H9 (cell line): Measurements from ENCODE around the gene NDUFB10. TPM values are rescaled to one million over a fixed set of nuclear protein-coding genes. Genes with fewer than 3 reads are reported as not detected.

Experiments
- DNase-seq: peaks from one replicate; pipeline ENCODE4 v3.0.0-alpha.2; 2017
- H2AFZ ChIP-seq: one replicate; pipeline ENCODE4 v1.6.1; 2013; ENCODE audit warnings: mild to moderate bottlenecking, low read length, control low read depth, moderate library complexity
- H2AK5ac ChIP-seq: 2 replicates; pipeline ENCODE4 v1.6.1; 2013; ENCODE audit warnings: low read length, control low read depth, mixed read lengths; ENCODE audit not compliant: insufficient read length
- H2BK120ac ChIP-seq: one replicate; pipeline ENCODE4 v1.6.1; 2013; ENCODE audit warnings: low read depth, mild to moderate bottlenecking, low read length, control low read depth, inconsistent platforms; ENCODE audit not compliant: poor library complexity, severe bottlenecking
- H2BK12ac ChIP-seq: 2 replicates; pipeline ENCODE4 v1.6.1; 2013; ENCODE audit warnings: low read length, control low read depth, mixed read lengths, low read depth; ENCODE audit not compliant: insufficient read length
- H2BK15ac ChIP-seq: 2 replicates; pipeline ENCODE4 v1.6.1; 2013; ENCODE audit warnings: low read depth, low read length, control low read depth
- H2BK20ac ChIP-seq: one replicate; pipeline ENCODE4 v1.6.1; 2013; ENCODE audit warnings: low read depth, mild to moderate bottlenecking, low read length, control low read depth, inconsistent platforms; ENCODE audit not compliant: poor library complexity, severe bottlenecking
- H2BK5ac ChIP-seq: 2 replicates; pipeline ENCODE4 v1.6.1; 2013; ENCODE audit warnings: low read length, control low read depth, mixed read lengths; ENCODE audit not compliant: insufficient read length
- H3K14ac ChIP-seq: 2 replicates; pipeline ENCODE4 v1.6.1; 2013; ENCODE audit warnings: low read length, control low read depth; ENCODE audit not compliant: insufficient read depth
- H3K18ac ChIP-seq: 2 replicates; pipeline ENCODE4 v1.6.1; 2013; ENCODE audit warnings: low read depth, mild to moderate bottlenecking, mixed read lengths, low read length, control low read depth; ENCODE audit not compliant: insufficient read length
- H3K23ac ChIP-seq: 2 replicates; pipeline ENCODE4 v1.6.1; 2013; ENCODE audit warnings: low read length, control low read depth, mixed read lengths, low read depth; ENCODE audit not compliant: insufficient read length
- H3K23me2 ChIP-seq: 2 replicates; pipeline ENCODE4 v1.6.1; 2013; ENCODE audit warnings: low read depth, mild to moderate bottlenecking, mixed read lengths, low read length, control low read depth; ENCODE audit not compliant: insufficient read length, poor library complexity, severe bottlenecking
- H3K27ac ChIP-seq: 2 replicates; pipeline ENCODE4 v1.5.1; 2013; ENCODE audit warnings: low read length, control low read depth, mixed read lengths, low read depth; ENCODE audit not compliant: insufficient read length
- H3K27me3 ChIP-seq: 2 replicates; pipeline ENCODE4 v1.6.1; 2013; ENCODE audit warnings: low read length, control low read depth, inconsistent platforms; ENCODE audit not compliant: insufficient read depth
- H3K4ac ChIP-seq: 2 replicates; pipeline ENCODE4 v1.6.1; 2013; ENCODE audit warnings: low read depth, mild to moderate bottlenecking, control low read depth, inconsistent platforms, low read length, moderate library complexity
- H3K4me1 ChIP-seq: 2 replicates; pipeline ENCODE4 v1.6.1; 2013; ENCODE audit warnings: low read length, control low read depth, inconsistent platforms; ENCODE audit not compliant: insufficient read depth
- H3K4me2 ChIP-seq: 2 replicates; pipeline ENCODE4 v1.6.1; 2013; ENCODE audit warnings: low read length, control low read depth, mixed read lengths; ENCODE audit not compliant: insufficient read length, insufficient read depth
- H3K56ac ChIP-seq: 2 replicates; pipeline ENCODE4 v1.6.1; 2013; ENCODE audit warnings: low read depth, mild to moderate bottlenecking, mixed read lengths, low read length, control low read depth; ENCODE audit not compliant: insufficient read length
- H3K79me1 ChIP-seq: 2 replicates; pipeline ENCODE4 v1.6.1; 2013; ENCODE audit warnings: low read depth, mild to moderate bottlenecking, moderate library complexity, low read length, control low read depth, inconsistent platforms; ENCODE audit not compliant: insufficient read depth, poor library complexity, severe bottlenecking
- H3K79me2 ChIP-seq: 2 replicates; pipeline ENCODE4 v1.6.1; 2013; ENCODE audit warnings: low read length, control low read depth, inconsistent platforms; ENCODE audit not compliant: insufficient read depth
- H3K9ac ChIP-seq: 2 replicates; pipeline ENCODE4 v1.6.1; 2013; ENCODE audit warnings: low read length, control low read depth, mixed read lengths; ENCODE audit not compliant: insufficient read length; ENCODE audit errors: extremely low read depth
- H3K9me3 ChIP-seq: one replicate; pipeline ENCODE4 v1.6.1; 2013; ENCODE audit warnings: low read depth, low read length, inconsistent platforms; ENCODE audit not compliant: control insufficient read depth
- H3T11ph ChIP-seq: one replicate; pipeline ENCODE4 v1.6.1; 2013; ENCODE audit warnings: mild to moderate bottlenecking, low read length, control low read depth, inconsistent platforms
- H4K20me1 ChIP-seq: one replicate; pipeline ENCODE4 v1.6.1; 2013; ENCODE audit not compliant: control insufficient read depth, insufficient read length, insufficient read depth
- H4K5ac ChIP-seq: 2 replicates; pipeline ENCODE4 v1.6.1; 2013; ENCODE audit warnings: low read depth, mild to moderate bottlenecking, mixed read lengths, low read length, control low read depth; ENCODE audit not compliant: insufficient read length
- H4K8ac ChIP-seq: replicated peaks from 2 replicates; pipeline ENCODE4 v1.6.1; 2013; ENCODE audit warnings: low read length, control low read depth, mixed read lengths, low read depth; ENCODE audit not compliant: insufficient read length
- H4K91ac ChIP-seq: 2 replicates; pipeline ENCODE4 v1.6.1; 2013; ENCODE audit warnings: low read depth, mild to moderate bottlenecking, moderate library complexity, mixed read lengths, low read length, control low read depth; ENCODE audit not compliant: insufficient read length
- H3K27ac Mint-ChIP-seq, 3 experiments: 2 replicates in 2 of 3; 3 replicates in 1 of 3; pipeline ENCODE4 v1.8.0; 2020 to 2021; ENCODE audit warnings: mixed read lengths in 3 of 3, mild to moderate bottlenecking in 1 of 3, moderate library complexity in 1 of 3
- H3K27me3 Mint-ChIP-seq: 2 replicates; pipeline ENCODE4 v1.8.0; 2021; ENCODE audit warnings: low read depth, mild to moderate bottlenecking, moderate library complexity, mixed read lengths
- H3K36me3 Mint-ChIP-seq, 3 experiments: 2 replicates in 2 of 3; 3 replicates in 1 of 3; pipeline ENCODE4 v1.8.0; 2020 to 2021; ENCODE audit warnings: low read depth in 3 of 3, mixed read lengths in 3 of 3; ENCODE audit not compliant: insufficient read depth in 1 of 3
- H3K4me1 Mint-ChIP-seq, 2 experiments: 2 replicates each; pipeline ENCODE4 v1.8.0; 2020; ENCODE audit warnings: mixed read lengths in 2 of 2
- H3K4me3 Mint-ChIP-seq, 2 experiments: 2 replicates in 1 of 2; 3 replicates in 1 of 2; pipeline ENCODE4 v1.8.0; 2020 to 2021; ENCODE audit warnings: mild to moderate bottlenecking in 2 of 2, mixed read lengths in 2 of 2, moderate library complexity in 1 of 2
- H3K9me3 Mint-ChIP-seq, 2 experiments: 2 replicates in 1 of 2; 3 replicates in 1 of 2; pipeline ENCODE4 v1.8.0; 2020; ENCODE audit warnings: mild to moderate bottlenecking in 2 of 2, mixed read lengths in 2 of 2, moderate library complexity in 1 of 2
- WGBS: extraction: QIAGEN DNeasy Blood & Tissue Kit; methylation state at CpG from one replicate; pipeline ENCODE4 v1.1.7; 2013; ENCODE audit warnings: missing lambda C conversion rate, low lambda C conversion rate, mixed read lengths; ENCODE audit not compliant: insufficient read length; ENCODE audit errors: extremely low coverage; 5-methylcytosine and 5-hydroxymethylcytosine counted together
- total RNA-seq: library from RNA; stranded (reverse); gene quantifications from 2 replicates; pipeline ENCODE4 v1.2.1, GENCODE V29; 2021
- TF ChIP-seq, protein P1 (sequence below): fragments of 200-600 bp; sonication (generic); conservative IDR thresholded peaks from 3 replicates; pipeline ENCODE4 v1.8.0; 2021; ENCODE audit warnings: antibody characterized with exemption, mild to moderate bottlenecking

Gene NDUFB10
- total RNA-seq, 1 experiment from 2014 or later = 191 TPM

DNA sequence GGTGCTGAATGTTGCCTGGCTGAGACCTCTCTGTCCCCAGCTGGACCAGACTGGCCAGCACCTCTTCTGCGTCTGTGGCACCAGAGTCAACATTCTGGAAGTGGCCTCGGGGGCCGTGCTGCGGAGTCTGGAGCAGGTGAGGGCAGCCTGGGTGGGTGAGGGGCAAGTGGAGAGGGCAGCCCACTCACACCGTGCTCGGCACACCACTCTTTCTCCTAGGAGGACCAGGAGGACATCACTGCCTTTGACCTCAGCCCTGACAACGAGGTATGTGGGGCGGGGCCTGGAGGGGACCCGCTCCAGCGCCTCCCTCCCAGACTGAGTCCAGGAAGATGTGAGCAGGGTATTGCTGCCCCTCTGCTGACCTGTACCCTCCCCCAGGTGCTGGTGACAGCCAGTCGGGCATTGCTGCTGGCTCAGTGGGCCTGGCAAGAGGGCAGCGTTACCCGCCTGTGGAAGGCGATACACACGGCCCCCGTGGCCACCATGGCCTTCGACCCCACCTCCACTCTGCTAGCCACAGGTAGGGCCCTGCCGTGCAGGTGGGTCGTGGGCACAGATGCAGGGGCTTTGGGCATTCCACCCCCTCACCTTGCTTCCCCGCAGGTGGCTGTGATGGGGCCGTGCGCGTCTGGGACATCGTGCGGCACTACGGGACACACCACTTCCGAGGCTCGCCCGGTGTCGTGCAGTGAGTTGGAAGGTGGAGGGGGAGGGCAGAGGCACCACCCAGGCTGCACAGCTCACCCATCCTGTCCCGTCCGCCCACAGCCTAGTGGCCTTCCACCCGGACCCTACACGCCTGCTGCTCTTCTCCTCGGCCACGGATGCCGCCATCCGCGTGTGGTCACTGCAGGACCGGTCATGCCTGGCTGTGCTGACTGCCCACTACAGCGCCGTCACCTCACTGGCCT is 15.1 kb downstream of the NDUFB10 start:
- H4K20me1 ChIP-seq = no peaks in the 10 kb centered on the region
- TF ChIP-seq, protein P1, sequence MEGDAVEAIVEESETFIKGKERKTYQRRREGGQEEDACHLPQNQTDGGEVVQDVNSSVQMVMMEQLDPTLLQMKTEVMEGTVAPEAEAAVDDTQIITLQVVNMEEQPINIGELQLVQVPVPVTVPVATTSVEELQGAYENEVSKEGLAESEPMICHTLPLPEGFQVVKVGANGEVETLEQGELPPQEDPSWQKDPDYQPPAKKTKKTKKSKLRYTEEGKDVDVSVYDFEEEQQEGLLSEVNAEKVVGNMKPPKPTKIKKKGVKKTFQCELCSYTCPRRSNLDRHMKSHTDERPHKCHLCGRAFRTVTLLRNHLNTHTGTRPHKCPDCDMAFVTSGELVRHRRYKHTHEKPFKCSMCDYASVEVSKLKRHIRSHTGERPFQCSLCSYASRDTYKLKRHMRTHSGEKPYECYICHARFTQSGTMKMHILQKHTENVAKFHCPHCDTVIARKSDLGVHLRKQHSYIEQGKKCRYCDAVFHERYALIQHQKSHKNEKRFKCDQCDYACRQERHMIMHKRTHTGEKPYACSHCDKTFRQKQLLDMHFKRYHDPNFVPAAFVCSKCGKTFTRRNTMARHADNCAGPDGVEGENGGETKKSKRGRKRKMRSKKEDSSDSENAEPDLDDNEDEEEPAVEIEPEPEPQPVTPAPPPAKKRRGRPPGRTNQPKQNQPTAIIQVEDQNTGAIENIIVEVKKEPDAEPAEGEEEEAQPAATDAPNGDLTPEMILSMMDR = no peak
- no peak for DNase-seq
- no peak overlapping the region for H3K4me2 ChIP-seq
- no peak overlapping the region for H2AK5ac ChIP-seq
- peaks cover 5% of the 10 kb centered on the region for H3K79me1 ChIP-seq
- H3K56ac ChIP-seq = no peak overlapping the region
- peaks cover 8 to 14% of the 10 kb centered on the region in 2 experiments for H3K4me1 Mint-ChIP-seq
- H3T11ph ChIP-seq = no peak overlapping the region
- H2AFZ ChIP-seq = no peak overlapping the region
- no peak overlapping the region for H3K4ac ChIP-seq
- WGBS = no CpG with 5 or more reads among the region's 42 CpGs
- peaks cover under 1% of the 10 kb centered on the region; the same call in 1 of the 2 replicates for H3K27me3 Mint-ChIP-seq
- H2BK120ac ChIP-seq = no peak overlapping the region
- H2BK12ac ChIP-seq = no peak overlapping the region
- no peaks in the 10 kb centered on the region for H3K4me1 ChIP-seq
- H3K9ac ChIP-seq = no peak overlapping the region
- no peak overlapping the region for H2BK5ac ChIP-seq
- H3K27ac Mint-ChIP-seq = no peak overlapping the region; a peak in 1 of 7 replicates
- H3K36me3 Mint-ChIP-seq = peaks cover 10 to 27% (median 25%) of the 10 kb centered on the region in 3 experiments
- no peaks in the 10 kb centered on the region for H3K27me3 ChIP-seq
- H3K18ac ChIP-seq = no peak overlapping the region
- no peaks in the 10 kb centered on the region for H3K9me3 ChIP-seq
- no peak overlapping the region for H4K91ac ChIP-seq
- no peak overlapping the region for H2BK20ac ChIP-seq
- no peak overlapping the region for H4K8ac ChIP-seq
- peaks cover 6% of the 10 kb centered on the region; the same call in 1 of the 2 replicates for H3K79me2 ChIP-seq
- no peak overlapping the region for H3K23ac ChIP-seq
- H2BK15ac ChIP-seq = no peak overlapping the region
- H3K14ac ChIP-seq = no peak overlapping the region; the same call in 1 of the 2 replicates
- no peak overlapping the region for H3K27ac ChIP-seq
- H3K23me2 ChIP-seq = peaks cover 9% of the 10 kb centered on the region
- no peak overlapping the region for H4K5ac ChIP-seq
- H3K4me3 Mint-ChIP-seq = peak overlapping the region; percentile 22 to 53; a peak in 3 of 5 replicates
- no peaks in the 10 kb centered on the region; a peak in 1 of 5 replicates for H3K9me3 Mint-ChIP-seq
